Stimulated activated CD4-positive, alpha-beta T cell treated with anti-CD3 and anti-CD28 coated beads, Interleukin-2, amount 100 ng/mL, for 24 hours (primary cell): Measurements from ENCODE around the gene BTBD9.
"Not testable (repeated sequence)": the region's sequence is repeated elsewhere in the genome, so short reads cannot be mapped to it uniquely, and the experiment has no call there.

Experiments used
- DNase-seq, 2 donors: peaks; one replicate each; pipeline ENCODE4 v3.0.0-alpha.2; 2020

Gene BTBD9

GRCh38 chr6:38648629-38649028, 8.9 kb upstream of the BTBD9 start:
- no peak for DNase-seq

DNA sequence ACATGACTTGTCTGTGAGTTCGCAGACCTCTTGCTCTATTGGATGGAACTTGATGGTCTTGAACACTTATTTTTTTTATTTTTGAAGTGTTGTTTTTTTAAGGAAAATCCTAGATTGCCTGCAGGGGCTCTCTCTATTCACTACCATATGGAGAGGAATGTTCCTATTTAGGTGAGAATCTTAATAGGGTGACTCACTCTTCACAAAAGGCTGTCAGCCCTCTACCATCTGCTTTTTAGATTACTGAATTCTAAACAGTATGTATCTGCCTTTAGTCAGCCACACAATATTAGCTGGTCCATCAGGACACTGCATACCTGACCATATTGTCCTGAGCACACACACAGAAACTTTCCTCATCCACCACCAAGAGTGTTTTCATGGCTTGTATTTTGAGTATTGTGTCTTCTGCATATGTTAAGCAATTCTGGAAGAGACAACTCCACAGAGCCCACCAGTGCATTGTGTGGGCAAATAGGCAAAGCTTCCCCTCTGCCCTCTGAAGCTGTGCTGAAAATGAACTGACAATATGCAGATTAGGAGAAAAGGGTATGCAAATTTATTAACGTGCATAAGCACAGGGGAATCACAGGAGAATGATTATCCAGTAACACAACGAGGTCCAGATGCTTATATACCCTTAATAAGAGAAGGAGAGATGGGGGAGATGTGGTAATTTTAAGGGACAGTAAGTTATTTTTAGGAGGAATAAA, 6.6 kb upstream of the BTBD9 start:
- no peak for DNase-seq

DNA sequence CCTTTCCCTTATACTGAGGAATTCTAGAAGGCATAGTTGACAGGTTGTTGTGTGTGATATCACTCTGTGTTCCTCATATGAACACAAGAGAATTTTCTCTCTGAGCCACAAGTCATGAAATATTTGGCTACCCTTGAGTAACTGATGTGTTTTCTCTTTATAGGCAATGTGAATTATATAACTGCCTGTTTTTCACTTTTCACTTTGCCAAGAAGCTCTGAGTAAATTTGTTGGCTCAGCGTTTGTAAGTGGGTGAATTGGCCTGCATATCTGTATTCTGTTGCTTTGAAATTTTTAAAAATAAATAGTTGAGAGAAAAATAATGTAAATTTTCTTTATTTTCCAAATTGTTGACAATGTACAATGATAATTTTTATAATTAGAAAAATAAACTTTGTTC, 5.2 kb upstream of the BTBD9 start:
- no peak for DNase-seq

DNA sequence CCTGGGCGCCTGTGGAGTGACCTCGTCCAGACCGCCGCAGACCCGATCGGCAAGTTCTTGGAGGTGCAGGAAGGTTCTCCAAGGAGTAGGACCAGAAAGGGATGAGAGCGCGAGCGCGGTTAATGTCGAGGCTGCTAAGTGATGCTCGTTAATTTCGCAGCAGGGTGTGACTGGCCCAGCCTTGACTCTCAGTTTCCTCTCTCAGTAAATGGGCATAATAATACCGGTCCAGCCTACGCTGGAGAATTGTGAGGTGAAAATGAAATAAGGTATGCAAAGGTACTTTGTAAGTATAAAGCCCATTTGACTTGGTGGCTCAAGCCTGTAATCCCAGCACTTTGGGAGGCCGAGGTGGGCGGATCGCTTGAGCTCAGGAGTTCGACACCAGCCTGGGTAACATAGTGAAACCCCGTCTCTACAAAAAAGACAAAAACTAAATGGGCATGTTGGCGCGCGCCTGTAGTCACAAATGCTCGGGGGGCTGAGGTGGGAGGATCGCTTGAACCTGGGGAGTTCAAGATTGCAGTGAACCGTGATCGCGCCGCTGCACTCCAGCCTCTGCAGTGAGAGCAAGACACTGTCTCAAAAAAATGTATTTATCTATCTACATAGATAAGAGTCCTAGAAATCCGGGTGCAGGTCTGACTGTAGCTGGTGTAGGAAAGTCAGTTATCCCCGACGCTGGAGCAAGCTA, 634 bp upstream of the BTBD9 start:
- peak in 1 of 2 donors; percentile 18 for DNase-seq

GRCh38 chr6:38638941-38639497, 710 bp downstream of the BTBD9 start:
- DNase-seq: peak; percentile 62 to 69

GRCh38 chr6:38637756-38638155, 2.0 kb downstream of the BTBD9 start:
- no peak for DNase-seq

- no peak for DNase-seq
Measured at GRCh38 chr6:38636027-38636426, 3.7 kb downstream of the BTBD9 start.

DNA sequence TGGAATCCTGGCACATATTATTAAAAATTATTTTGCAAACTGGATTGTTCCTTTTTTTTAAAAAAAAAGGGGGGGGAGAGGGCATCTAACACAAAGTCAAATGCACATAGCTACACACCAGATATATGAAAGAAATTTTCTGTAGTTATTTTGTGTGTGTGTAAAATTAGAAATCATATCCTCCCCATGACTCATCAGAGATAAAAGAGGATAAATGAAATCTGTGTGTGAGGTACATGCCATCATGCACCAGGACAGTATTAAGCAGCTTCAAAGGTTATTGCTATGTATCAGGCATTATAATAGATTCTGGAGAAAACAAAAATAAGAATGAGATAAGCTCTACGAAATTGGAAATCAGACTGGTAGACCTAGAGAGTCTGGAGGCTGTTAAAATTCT, 5.2 kb downstream of the BTBD9 start:
- no peak for DNase-seq

- DNase-seq: no peak
Measured at GRCh38 chr6:38632490-38632889, 7.2 kb downstream of the BTBD9 start.

GRCh38 chr6:38631186-38631783, 8.4 kb downstream of the BTBD9 start:
- DNase-seq: no peak

DNA sequence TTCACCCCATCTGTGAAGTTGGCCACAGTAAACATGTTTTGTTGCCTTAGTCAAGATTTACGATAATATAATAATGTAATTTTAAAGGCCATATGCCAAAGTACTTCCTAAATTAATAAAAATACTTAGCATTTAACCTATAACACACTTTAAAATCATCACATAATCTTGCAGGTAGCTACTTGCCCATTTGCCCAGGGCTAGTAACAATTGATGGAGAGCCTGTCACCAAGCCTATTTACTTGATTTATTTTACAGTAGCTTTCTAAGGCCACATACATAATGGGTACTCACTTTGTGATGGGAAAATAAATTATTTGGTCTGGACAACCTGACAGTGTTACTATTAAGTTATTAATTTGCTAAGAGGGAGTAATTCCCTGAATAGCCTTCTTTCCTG, 14.5 kb downstream of the BTBD9 start:
- DNase-seq: no peak

GRCh38 chr6:38619342-38619741, 20.4 kb downstream of the BTBD9 start:
- not testable (repeated sequence) for DNase-seq

GRCh38 chr6:38618301-38618700, 21.4 kb downstream of the BTBD9 start:
- not testable (repeated sequence) for DNase-seq

DNA sequence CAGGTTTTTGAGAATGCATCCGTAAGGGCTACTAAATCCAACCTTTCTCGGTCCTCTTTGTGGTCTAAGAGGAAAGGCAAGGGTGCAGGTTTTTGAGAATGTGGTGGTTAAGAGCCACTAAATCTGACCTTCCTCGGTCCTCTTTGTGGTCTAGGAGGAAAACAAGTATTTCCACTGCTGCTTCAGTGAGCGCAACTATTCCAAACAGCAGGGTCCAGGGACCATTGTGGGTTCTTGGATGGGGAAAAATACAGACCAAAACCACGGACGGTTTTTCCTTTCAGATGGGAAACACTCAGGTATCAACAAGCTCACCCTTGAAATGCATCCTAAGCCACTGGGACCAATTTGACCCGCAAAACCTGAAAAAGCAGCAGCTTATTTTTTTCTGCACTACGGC, 21.9 kb downstream of the BTBD9 start:
- no peak for DNase-seq

- DNase-seq: no peak
Measured at GRCh38 chr6:38612143-38612965, 27.4 kb downstream of the BTBD9 start.

DNA sequence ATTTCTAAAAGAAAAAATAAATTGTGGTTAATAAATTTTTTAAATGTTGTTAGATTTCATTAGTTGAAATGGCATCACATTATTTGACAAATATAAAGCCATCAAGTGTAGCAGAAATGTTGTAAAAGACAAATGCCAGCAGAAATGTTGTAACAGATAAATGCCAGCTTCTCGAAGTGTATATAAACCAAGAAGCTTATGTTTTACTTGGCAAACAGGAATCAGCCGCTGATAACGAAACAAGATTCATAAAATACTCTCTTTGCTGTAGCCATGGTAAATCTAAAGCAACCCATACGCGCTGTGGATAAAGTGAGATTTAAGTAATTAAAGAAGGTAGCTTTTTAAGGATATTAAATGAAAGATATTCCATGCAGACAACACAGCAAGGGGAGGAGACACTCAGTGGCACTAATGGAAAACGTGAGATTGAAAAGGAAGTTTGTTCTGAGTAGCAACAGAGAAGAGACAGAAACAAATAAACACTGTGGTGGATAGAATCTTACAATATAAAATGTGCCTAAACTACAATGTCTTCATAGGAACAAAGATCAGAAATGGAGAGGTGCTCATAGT, 29.6 kb downstream of the BTBD9 start:
- no peak for DNase-seq

GRCh38 chr6:38604700-38605099, 35.0 kb downstream of the BTBD9 start:
- no peak for DNase-seq

GRCh38 chr6:38603966-38604365, 35.8 kb downstream of the BTBD9 start:
- DNase-seq: no peak

DNA sequence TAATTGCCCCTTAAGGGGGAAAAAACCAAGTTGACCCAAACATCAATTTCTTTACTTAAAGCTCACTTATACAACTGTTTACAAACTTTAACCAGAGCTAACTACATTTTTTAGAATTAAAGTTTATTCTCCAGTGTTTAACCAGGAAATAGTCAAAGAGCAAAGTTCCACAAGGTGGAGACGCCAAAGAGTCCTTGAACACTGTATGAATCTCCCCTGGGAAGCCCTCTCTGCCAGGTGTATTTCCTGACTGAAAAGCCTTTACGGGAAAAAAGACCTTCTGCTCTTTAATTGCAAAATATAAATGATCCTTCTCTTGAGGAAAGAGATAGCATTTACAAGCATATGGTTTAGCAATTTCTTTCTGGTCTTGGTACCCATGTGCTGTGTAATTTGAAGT, 36.2 kb downstream of the BTBD9 start:
- no peak for DNase-seq

DNA sequence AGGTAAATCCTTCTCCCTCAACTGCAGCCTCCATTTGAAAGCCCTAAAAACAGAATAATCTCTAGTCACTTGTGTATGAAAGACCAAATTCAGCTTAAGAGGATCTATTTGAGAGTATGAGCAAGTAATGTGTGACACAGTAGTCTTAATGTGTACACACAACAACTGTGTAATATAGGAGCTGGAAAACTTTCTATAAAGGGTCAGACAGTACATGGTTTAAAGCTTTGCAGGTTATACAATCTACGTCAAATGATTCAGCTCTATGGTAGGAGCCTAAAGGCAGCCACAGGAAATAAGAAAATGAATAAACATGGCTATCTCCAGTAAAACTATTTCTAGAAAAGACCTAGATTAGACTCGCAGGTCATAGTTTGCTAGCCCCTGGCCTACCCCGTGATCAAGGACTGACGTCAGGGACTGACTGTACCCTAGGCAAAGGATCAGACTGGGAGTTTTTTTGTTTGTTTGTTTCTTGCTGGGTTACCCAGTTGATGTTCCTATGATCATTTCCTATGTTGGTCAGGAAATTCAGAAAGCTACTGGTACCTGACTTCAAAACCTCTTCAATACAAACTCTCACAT, 39.7 kb downstream of the BTBD9 start:
- DNase-seq: no peak

DNA sequence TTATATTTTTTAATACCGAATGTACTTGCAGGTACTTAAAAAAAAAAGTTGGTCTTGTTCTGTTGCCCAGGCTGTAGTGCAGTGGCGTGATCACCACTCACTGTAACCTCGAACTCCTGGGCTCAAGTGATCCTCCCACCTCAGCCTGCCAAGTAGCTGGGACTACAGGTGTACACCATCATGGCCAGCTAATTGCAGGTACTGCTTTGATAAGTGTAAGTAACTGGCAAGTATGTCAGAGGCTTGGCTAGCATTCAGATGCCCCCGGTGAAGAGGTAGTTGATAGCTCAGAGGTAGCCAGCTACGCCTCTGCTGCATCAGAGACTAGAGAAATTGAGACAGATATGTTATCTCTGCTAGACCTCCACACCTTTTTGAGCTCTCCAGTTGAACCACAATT, 40.5 kb downstream of the BTBD9 start:
- DNase-seq: no peak

- no peak for DNase-seq
Measured at GRCh38 chr6:38593998-38594665, 45.6 kb downstream of the BTBD9 start.
